Neural progenitor cell (in vitro differentiated cells): ENCODE data around the gene VPS26C. TPM values are rescaled to one million over a fixed set of nuclear protein-coding genes. Genes with fewer than 3 reads are reported as not detected.

Source experiments
- DNase-seq: peaks from one replicate; pipeline ENCODE4 v3.0.0-alpha.2; 2016; ENCODE audit warnings: low spot score
- H2AFZ ChIP-seq: fragments of 200-600 bp; sonication (generic); replicated peaks from 2 replicates; pipeline ENCODE4 v1.6.1; 2016; ENCODE audit warnings: antibody characterized with exemption
- H3F3A ChIP-seq: fragments of 200-600 bp; sonication (generic); 2 replicates; pipeline ENCODE4 v1.6.1; 2016; ENCODE audit warnings: antibody characterized with exemption, low read depth
- H3K27ac ChIP-seq: fragments of 200-600 bp; sonication (generic); 2 replicates; pipeline ENCODE4 v1.5.1; 2016; ENCODE audit warnings: mild to moderate bottlenecking
- H3K27me3 ChIP-seq: fragments of 200-600 bp; sonication (generic); 2 replicates; pipeline ENCODE4 v1.6.1; 2016; ENCODE audit warnings: mild to moderate bottlenecking, moderate library complexity
- H3K36me3 ChIP-seq: fragments of 200-600 bp; sonication (generic); 2 replicates; pipeline ENCODE4 v1.5.1; 2016
- H3K4me1 ChIP-seq: fragments of 200-600 bp; sonication (generic); 2 replicates; pipeline ENCODE4 v1.6.1; 2016; ENCODE audit warnings: mixed run types
- H3K4me2 ChIP-seq: fragments of 200-600 bp; sonication (generic); 2 replicates; pipeline ENCODE4 v1.6.1; 2016
- H3K4me3 ChIP-seq: fragments of 200-600 bp; sonication (generic); 2 replicates; pipeline ENCODE4 v1.5.1; 2016
- H3K79me2 ChIP-seq: fragments of 200-600 bp; sonication (generic); 2 replicates; pipeline ENCODE4 v1.6.1; 2016; ENCODE audit warnings: low read depth
- H3K9ac ChIP-seq: fragments of 200-600 bp; sonication (generic); 2 replicates; pipeline ENCODE4 v1.6.1; 2016
- H3K9me3 ChIP-seq: fragments of 200-600 bp; sonication (generic); 2 replicates; pipeline ENCODE4 v1.5.1; 2016; ENCODE audit warnings: low read depth
- H4K20me1 ChIP-seq: fragments of 200-600 bp; sonication (generic); 2 replicates; pipeline ENCODE4 v1.6.1; 2016; ENCODE audit warnings: low read depth
- H3K27ac Mint-ChIP-seq: 3 replicates; pipeline ENCODE4 v1.8.0; 2021; ENCODE audit warnings: mixed read lengths
- H3K27me3 Mint-ChIP-seq: 2 replicates; pipeline ENCODE4 v1.8.0; 2022; ENCODE audit warnings: low read depth, mild to moderate bottlenecking, inconsistent platforms, moderate library complexity, mixed read lengths; ENCODE audit not compliant: insufficient read depth
- H3K36me3 Mint-ChIP-seq: 3 replicates; pipeline ENCODE4 v1.8.0; 2021; ENCODE audit warnings: mixed read lengths
- H3K4me1 Mint-ChIP-seq: 3 replicates; pipeline ENCODE4 v1.8.0; 2021; ENCODE audit warnings: mixed read lengths
- H3K4me3 Mint-ChIP-seq: 3 replicates; pipeline ENCODE4 v1.8.0; 2021; ENCODE audit warnings: mild to moderate bottlenecking, moderate library complexity, mixed read lengths
- H3K9me3 Mint-ChIP-seq: 3 replicates; pipeline ENCODE4 v1.8.0; 2020; ENCODE audit warnings: mixed read lengths
- CTCF ChIP-seq: fragments of 200-600 bp; sonication (generic); IDR thresholded peaks from 2 replicates; pipeline ENCODE4 v1.5.1; 2017; ENCODE audit warnings: antibody characterized with exemption, mild to moderate bottlenecking
- EZH2 ChIP-seq: fragments of 200-600 bp; sonication (generic); IDR thresholded peaks from 2 replicates; pipeline ENCODE4 v1.6.1; 2017; ENCODE audit warnings: antibody characterized with exemption, mild to moderate bottlenecking, moderate library complexity
- EZH2phosphoT487 ChIP-seq: fragments of 200-600 bp; sonication (generic); IDR thresholded peaks from 2 replicates; pipeline ENCODE4 v1.6.1; 2017; ENCODE audit warnings: antibody characterized with exemption
- total RNA-seq: library from RNA; depleted of rRNA; stranded (reverse); fragments of >200 nt; gene quantifications from 2 replicates; pipeline ENCODE4 v1.2.3, GENCODE V29; 2015; ENCODE audit warnings: low replicate concordance

Gene VPS26C
- total RNA-seq, 1 donor from 2014 or later: 80.5 TPM

- no peak overlapping the region for H3K9ac ChIP-seq
- peaks cover 14% of the 10 kb centered on the region for H4K20me1 ChIP-seq
- H3F3A ChIP-seq: peaks cover 7% of the 10 kb centered on the region
- no peaks in the 10 kb centered on the region for H3K36me3 ChIP-seq
- TF ChIP-seq EZH2 (no peak), EZH2phosphoT487 (no peak), CTCF (no peak)
- no peak overlapping the region for H3K27ac ChIP-seq
- Mint-ChIP-seq H3K9me3 (no peaks in the 10 kb centered on the region), H3K27me3 (no peaks in the 10 kb centered on the region), H3K27ac (peak overlapping the region; percentile 90), H3K36me3 (peaks cover 4% of the 10 kb centered on the region), H3K4me3 (no peak overlapping the region), H3K4me1 (peaks cover 17% of the 10 kb centered on the region)
- peaks cover 13% of the 10 kb centered on the region for H3K4me1 ChIP-seq
- H3K27me3 ChIP-seq: no peaks in the 10 kb centered on the region
- peaks cover 95% of the 10 kb centered on the region for H3K79me2 ChIP-seq
- H3K4me2 ChIP-seq: peak overlapping the region; percentile 34
- no peaks in the 10 kb centered on the region for H3K9me3 ChIP-seq
- H2AFZ ChIP-seq: no peak overlapping the region
- no peak overlapping the region for H3K4me3 ChIP-seq
- DNase-seq: no peak
These were observed 22.0 kb downstream of the VPS26C start for GRCh38 chr21:37245151-37245550.

- Histone ChIP-seq H3K9me3 (no peaks in the 10 kb centered on the region), H3K36me3 (no peaks in the 10 kb centered on the region), H3K4me2 (peak overlapping the region; percentile 34), H4K20me1 (peaks cover 14% of the 10 kb centered on the region), H3K4me3 (no peak overlapping the region), H3F3A (peaks cover 7% of the 10 kb centered on the region), H3K9ac (no peak overlapping the region), H3K27me3 (no peaks in the 10 kb centered on the region), H3K4me1 (peaks cover 13% of the 10 kb centered on the region), H3K27ac (no peak overlapping the region), H2AFZ (no peak overlapping the region), H3K79me2 (peaks cover 89% of the 10 kb centered on the region)
- Mint-ChIP-seq H3K36me3 (peaks cover 4% of the 10 kb centered on the region), H3K27me3 (no peaks in the 10 kb centered on the region), H3K4me3 (no peak overlapping the region), H3K27ac (peak overlapping the region; percentile 90), H3K9me3 (no peaks in the 10 kb centered on the region), H3K4me1 (peaks cover 17% of the 10 kb centered on the region)
- TF ChIP-seq CTCF (no peak), EZH2phosphoT487 (no peak), EZH2 (no peak)
- DNase-seq: no peak
These were observed 22.5 kb downstream of the VPS26C start for GRCh38 chr21:37244501-37245095.

- Histone ChIP-seq H3F3A (peaks cover 7% of the 10 kb centered on the region), H3K27ac (no peak overlapping the region), H3K36me3 (no peaks in the 10 kb centered on the region), H2AFZ (no peak overlapping the region), H3K4me3 (no peak overlapping the region), H3K27me3 (no peaks in the 10 kb centered on the region), H3K9me3 (no peaks in the 10 kb centered on the region), H3K4me2 (no peak overlapping the region), H4K20me1 (peaks cover 14% of the 10 kb centered on the region), H3K9ac (no peak overlapping the region), H3K4me1 (peaks cover 13% of the 10 kb centered on the region), H3K79me2 (peaks cover 83% of the 10 kb centered on the region)
- H3K9me3 Mint-ChIP-seq: no peaks in the 10 kb centered on the region
- no peak overlapping the region for H3K27ac Mint-ChIP-seq
- no peak for DNase-seq
- H3K4me3 Mint-ChIP-seq: no peak overlapping the region
- TF ChIP-seq EZH2phosphoT487 (no peak), CTCF (no peak), EZH2 (no peak)
- peaks cover 7% of the 10 kb centered on the region for H3K36me3 Mint-ChIP-seq
- H3K27me3 Mint-ChIP-seq: no peaks in the 10 kb centered on the region
- H3K4me1 Mint-ChIP-seq: peaks cover 17% of the 10 kb centered on the region
These were observed 23.2 kb downstream of the VPS26C start for GRCh38 chr21:37243961-37244360.
